MCF 10A (cell line): ENCODE measurements around the gene MTG2. TPM values are rescaled to one million over a fixed set of nuclear protein-coding genes. Genes with fewer than 3 reads are reported as not detected.
A peak's percentile ranks its signal among the peaks of the same experiment; 100 is the strongest.

Experiments
- BruUV-seq: library from RNA; stranded (reverse); fragments of 400-500 nt; replicated peaks from 2 replicates; lab custom pipeline; 2021; lab: Mats Ljungman, UMichigan
- CTCF ChIA-PET: fragments of 300-600 bp; sonication (Branson Sonifier 250); formaldehyde crosslinking; extraction: SDS; loops from one replicate; lab custom pipeline; 2021; ENCODE audit warnings: antibody characterized with exemption, inconsistent platforms; lab: Yijun Ruan, JAX
- POLR2A ChIA-PET: fragments of 300-600, 350-650 bp; sonication (Branson Sonifier 250); formaldehyde crosslinking; extraction: SDS; loops from one replicate; lab custom pipeline; 2020; ENCODE audit warnings: antibody characterized with exemption, inconsistent platforms; lab: Yijun Ruan, JAX
- DNase-seq: peaks from one replicate; pipeline ENCODE4 v3.0.0-alpha.2; 2018; ENCODE audit not compliant: unreplicated experiment
- H3K27ac Mint-ChIP-seq: one replicate; pipeline ENCODE4 v1.8.0; 2022; ENCODE audit warnings: mild to moderate bottlenecking, low read depth, mixed read lengths; ENCODE audit not compliant: unreplicated experiment
- H3K27me3 Mint-ChIP-seq: one replicate; pipeline ENCODE4 v1.8.0; 2022; ENCODE audit warnings: mixed read lengths; ENCODE audit not compliant: insufficient read depth, unreplicated experiment
- H3K36me3 Mint-ChIP-seq: one replicate; pipeline ENCODE4 v1.8.0; 2022; ENCODE audit warnings: mild to moderate bottlenecking, moderate library complexity, mixed read lengths; ENCODE audit not compliant: insufficient read depth, unreplicated experiment
- H3K4me1 Mint-ChIP-seq: one replicate; pipeline ENCODE4 v1.8.0; 2022; ENCODE audit warnings: mixed read lengths; ENCODE audit not compliant: insufficient read depth, unreplicated experiment
- H3K4me3 Mint-ChIP-seq: one replicate; pipeline ENCODE4 v1.8.0; 2022; ENCODE audit warnings: mild to moderate bottlenecking, moderate library complexity, mixed read lengths; ENCODE audit not compliant: unreplicated experiment
- H3K9me3 Mint-ChIP-seq: one replicate; pipeline ENCODE4 v1.8.0; 2022; ENCODE audit warnings: mixed read lengths; ENCODE audit not compliant: unreplicated experiment
- intact Hi-C: fragments of 100-400 bp; cut with micrococcal nuclease; formaldehyde crosslinking; loops from 2 replicates; pipeline ENCODE4 v1.14.1; 2022
- total RNA-seq: library from RNA; stranded (reverse); gene quantifications from 2 replicates; pipeline ENCODE4 v1.2.3, GENCODE V29; 2022
- TF ChIP-seq, protein P1 (sequence below): fragments of 200-600 bp; IDR thresholded peaks from one replicate; pipeline ENCODE4 v1.8.0; 2022; ENCODE audit warnings: antibody characterized with exemption, mild to moderate bottlenecking; ENCODE audit not compliant: unreplicated experiment

The MTG2 gene
- total RNA-seq, 1 experiment from 2014 or later = 61.0 TPM

GRCh38 chr20:62237801-62238568, 55.2 kb downstream of the MTG2 start, which contains the start of gene OSBPL2:
Gene OSBPL2, plus strand, starts transcription at chr20:62238521. Its CDS starts 17,664 bp downstream, at chr20:62256185.
- no TSS peak for BruUV-seq
- DNase-seq = peak; percentile 98
- H3K27ac Mint-ChIP-seq = peak within 1 kb of the TSS; percentile 61
- no peaks in the 10 kb centered on the region for H3K27me3 Mint-ChIP-seq
- H3K9me3 Mint-ChIP-seq = no peaks in the 10 kb centered on the region
- ChIA-PET POLR2A (interaction anchor here (0.6 to 3.2 kb wide), 11 partner anchors 18 to 815 kb away, joined by 3 to 13 read pairs (median 3); partner anchors contain the start of genes LSM14B and RPS21), CTCF (interaction anchor here (0.8 kb wide), 1 partner anchor 19 kb away, joined by 4 read pairs; no protein-coding TSS in a partner anchor)
- H3K4me3 Mint-ChIP-seq = peak within 1 kb of the TSS; percentile 76
- intact Hi-C loops = loop anchor here (5.0 kb wide), 1 partner anchor 149 kb away; the partner anchor contains the start of gene RPS21
- TF ChIP-seq, protein P1, sequence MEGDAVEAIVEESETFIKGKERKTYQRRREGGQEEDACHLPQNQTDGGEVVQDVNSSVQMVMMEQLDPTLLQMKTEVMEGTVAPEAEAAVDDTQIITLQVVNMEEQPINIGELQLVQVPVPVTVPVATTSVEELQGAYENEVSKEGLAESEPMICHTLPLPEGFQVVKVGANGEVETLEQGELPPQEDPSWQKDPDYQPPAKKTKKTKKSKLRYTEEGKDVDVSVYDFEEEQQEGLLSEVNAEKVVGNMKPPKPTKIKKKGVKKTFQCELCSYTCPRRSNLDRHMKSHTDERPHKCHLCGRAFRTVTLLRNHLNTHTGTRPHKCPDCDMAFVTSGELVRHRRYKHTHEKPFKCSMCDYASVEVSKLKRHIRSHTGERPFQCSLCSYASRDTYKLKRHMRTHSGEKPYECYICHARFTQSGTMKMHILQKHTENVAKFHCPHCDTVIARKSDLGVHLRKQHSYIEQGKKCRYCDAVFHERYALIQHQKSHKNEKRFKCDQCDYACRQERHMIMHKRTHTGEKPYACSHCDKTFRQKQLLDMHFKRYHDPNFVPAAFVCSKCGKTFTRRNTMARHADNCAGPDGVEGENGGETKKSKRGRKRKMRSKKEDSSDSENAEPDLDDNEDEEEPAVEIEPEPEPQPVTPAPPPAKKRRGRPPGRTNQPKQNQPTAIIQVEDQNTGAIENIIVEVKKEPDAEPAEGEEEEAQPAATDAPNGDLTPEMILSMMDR = no peak
- peaks cover 6% of the 10 kb centered on the region for H3K4me1 Mint-ChIP-seq
- H3K36me3 Mint-ChIP-seq = no peaks in the 10 kb centered on the region

DNA sequence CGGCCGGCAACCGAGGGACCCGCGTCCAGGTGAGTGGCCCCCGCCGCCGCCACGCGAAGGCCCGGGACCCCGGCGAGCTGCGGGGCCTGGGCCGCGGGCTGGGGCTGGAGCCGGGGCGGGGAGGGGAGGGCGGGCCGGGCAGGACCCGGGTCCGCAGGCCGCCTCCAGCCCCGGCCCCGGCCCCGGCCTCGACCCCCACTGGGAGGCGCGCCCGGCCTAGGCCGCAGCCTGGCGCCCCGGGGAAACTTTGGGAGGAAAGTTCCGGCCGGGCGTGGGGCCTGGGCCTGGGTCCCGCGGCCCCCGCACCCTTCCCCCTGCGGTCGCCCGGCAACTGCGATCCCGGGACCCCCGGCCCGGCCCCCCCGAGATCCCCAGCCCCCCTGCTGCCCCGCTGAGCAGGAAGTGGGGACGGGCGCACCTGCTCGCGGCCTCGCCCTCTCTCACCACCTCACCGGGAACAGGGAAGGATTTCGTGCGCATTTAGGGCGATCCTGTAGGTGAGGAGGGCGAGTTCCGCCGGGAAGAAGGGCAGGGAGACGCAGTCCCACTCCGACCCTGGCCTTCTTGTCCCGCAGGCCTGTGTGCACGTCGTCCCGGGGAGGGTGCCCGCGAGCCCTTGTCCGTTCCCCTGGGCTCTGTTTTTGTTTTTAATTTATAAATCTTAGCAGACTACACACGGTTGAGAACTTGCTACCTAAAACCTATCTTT, 55.9 kb downstream of the MTG2 start:
- BruUV-seq = no TSS peak
- Mint-ChIP-seq H3K36me3 (no peaks in the 10 kb centered on the region), H3K27ac (peak overlapping the region; percentile 35), H3K27me3 (no peaks in the 10 kb centered on the region), H3K4me1 (peaks cover 6% of the 10 kb centered on the region), H3K4me3 (peak overlapping the region; percentile 76), H3K9me3 (no peaks in the 10 kb centered on the region)
- TF ChIP-seq, protein P1 = no peak
- DNase-seq = peak; percentile 22
- CTCF ChIA-PET = no interaction called here
- intact Hi-C loops = loop anchor here (5.0 kb wide), 1 partner anchor 149 kb away; the partner anchor contains the start of gene RPS21
- POLR2A ChIA-PET = interaction anchor here (0.6 to 3.2 kb wide), 9 partner anchors 17 to 814 kb away, joined by 3 to 13 read pairs (median 3); partner anchors contain the start of genes LSM14B and RPS21

DNA sequence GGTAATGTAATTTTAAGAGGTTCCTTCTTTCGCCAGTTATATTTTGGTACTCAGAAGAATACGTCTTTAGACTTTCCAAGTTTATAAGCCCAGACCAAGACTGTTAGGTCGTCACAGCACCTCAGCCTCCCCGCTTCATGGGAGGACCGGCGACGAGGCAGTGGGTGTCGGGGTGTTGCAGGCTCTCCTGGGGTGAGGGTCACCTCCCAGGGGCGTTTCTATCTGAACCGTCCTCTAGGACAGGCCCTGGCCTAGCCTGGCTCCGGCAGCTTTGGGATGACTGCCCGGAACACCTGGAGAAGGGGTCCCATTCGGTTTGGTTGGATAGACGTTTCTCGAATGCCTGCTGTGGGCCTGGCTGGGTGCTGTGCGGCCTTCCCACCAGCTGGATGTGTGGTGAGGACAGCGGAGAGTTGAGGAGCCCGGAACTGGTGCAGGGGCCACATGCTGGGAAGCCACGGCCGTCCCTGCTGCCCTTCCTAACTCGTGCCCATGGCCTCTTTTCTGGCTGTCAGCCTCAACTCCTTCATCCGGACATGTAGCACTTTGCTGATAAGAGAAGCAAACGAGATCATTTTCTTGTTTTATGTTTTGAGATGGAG, 56.6 kb downstream of the MTG2 start:
- no TSS peak for BruUV-seq
- H3K4me3 Mint-ChIP-seq = peak overlapping the region; percentile 76
- CTCF ChIA-PET = interaction anchor here (0.6 kb wide), 2 partner anchors 56 to 174 kb away, joined by 3 to 4 read pairs; no protein-coding TSS in a partner anchor
- intact Hi-C loops = loop anchor here (5.0 kb wide), 1 partner anchor 148 kb away; the partner anchor contains the start of gene RPS21
- no peak for DNase-seq
- POLR2A ChIA-PET = interaction anchor here (0.6 to 3.2 kb wide), 3 partner anchors 96 to 229 kb away, joined by 3 to 13 read pairs (median 3); partner anchors contain the start of genes LSM14B, PSMA7 and SS18L1
- H3K27ac Mint-ChIP-seq = peak overlapping the region; percentile 35
- no peaks in the 10 kb centered on the region for H3K27me3 Mint-ChIP-seq
- H3K9me3 Mint-ChIP-seq = no peaks in the 10 kb centered on the region
- peaks cover 4% of the 10 kb centered on the region for H3K36me3 Mint-ChIP-seq
- TF ChIP-seq, protein P1 = no peak
- H3K4me1 Mint-ChIP-seq = peaks cover 6% of the 10 kb centered on the region
